Glutamatergic neuron (in vitro differentiated cells): ENCODE data around the gene HES3. TPM values are rescaled to one million over a fixed set of nuclear protein-coding genes. Genes with fewer than 3 reads are reported as not detected.

ENCODE experiments used
- DNase-seq: peaks from one replicate; pipeline ENCODE4 v3.0.0; 2022
- H3K27ac Mint-ChIP-seq: one replicate; pipeline ENCODE4 v1.8.0; 2020; ENCODE audit warnings: mild to moderate bottlenecking, mixed read lengths, inconsistent platforms; ENCODE audit not compliant: unreplicated experiment
- H3K27me3 Mint-ChIP-seq: one replicate; pipeline ENCODE4 v1.8.0; 2020; ENCODE audit warnings: mild to moderate bottlenecking, moderate library complexity, mixed read lengths, inconsistent platforms; ENCODE audit not compliant: unreplicated experiment
- H3K36me3 Mint-ChIP-seq: one replicate; pipeline ENCODE4 v1.8.0; 2020; ENCODE audit warnings: mild to moderate bottlenecking, mixed read lengths, inconsistent platforms; ENCODE audit not compliant: unreplicated experiment
- H3K4me1 Mint-ChIP-seq: one replicate; pipeline ENCODE4 v1.8.0; 2020; ENCODE audit warnings: mild to moderate bottlenecking, low read depth, mixed read lengths, inconsistent platforms; ENCODE audit not compliant: unreplicated experiment
- H3K4me3 Mint-ChIP-seq: one replicate; pipeline ENCODE4 v1.8.0; 2020; ENCODE audit warnings: mild to moderate bottlenecking, mixed read lengths, inconsistent platforms; ENCODE audit not compliant: unreplicated experiment
- H3K9me3 Mint-ChIP-seq: one replicate; pipeline ENCODE4 v1.8.0; 2020; ENCODE audit warnings: mild to moderate bottlenecking, moderate library complexity, mixed read lengths, inconsistent platforms; ENCODE audit not compliant: unreplicated experiment
- CTCF ChIP-seq: fragments of 200-600 bp; sonication (generic); IDR thresholded peaks from one replicate; pipeline ENCODE4 v1.5.0; 2021; ENCODE audit not compliant: partially characterized antibody, unreplicated experiment
- total RNA-seq: library from RNA; stranded (reverse); fragmentation: NEBNext Ultra II Directional; extraction: Animal tissue kit (Norgen Biotek cat#: 25700); gene quantifications from one replicate; pipeline ENCODE4 v1.2.1, GENCODE V29; 2021; ENCODE audit not compliant: unreplicated experiment

Gene HES3
- total RNA-seq, 1 donor from 2014 or later, result 0.66 TPM

- H3K9me3 Mint-ChIP-seq, result peaks cover 7% of the 10 kb centered on the region
- H3K27me3 Mint-ChIP-seq, result no peaks in the 10 kb centered on the region
- no peak overlapping the region for H3K4me3 Mint-ChIP-seq
- DNase-seq, result no peak
- H3K27ac Mint-ChIP-seq, result no peak overlapping the region
- TF ChIP-seq CTCF, result no peak
- H3K4me1 Mint-ChIP-seq, result peaks cover 6% of the 10 kb centered on the region
- H3K36me3 Mint-ChIP-seq, result no peaks in the 10 kb centered on the region
These were observed 22.7 kb upstream of the HES3 start for GRCh38 chr1:6221210-6221784.

- H3K9me3 Mint-ChIP-seq, result peaks cover 10% of the 10 kb centered on the region
- TF ChIP-seq CTCF, result no peak
- peaks cover 6% of the 10 kb centered on the region for H3K4me1 Mint-ChIP-seq
- H3K4me3 Mint-ChIP-seq, result no peak overlapping the region
- DNase-seq, result no peak
- H3K36me3 Mint-ChIP-seq, result no peaks in the 10 kb centered on the region
- H3K27ac Mint-ChIP-seq, result no peak overlapping the region
- no peaks in the 10 kb centered on the region for H3K27me3 Mint-ChIP-seq
These were observed 21.3 kb upstream of the HES3 start for GRCh38 chr1:6222636-6223035.

- no peak for DNase-seq
- Mint-ChIP-seq H3K9me3 (peaks cover 10% of the 10 kb centered on the region), H3K27me3 (no peaks in the 10 kb centered on the region), H3K4me1 (peaks cover 4% of the 10 kb centered on the region), H3K27ac (no peak overlapping the region), H3K4me3 (no peak overlapping the region), H3K36me3 (no peaks in the 10 kb centered on the region)
- no peak for TF ChIP-seq CTCF
These were observed 20.4 kb upstream of the HES3 start for GRCh38 chr1:6223617-6224016.

GRCh38 chr1:6224718-6225117 is 19.3 kb upstream of the HES3 start:
- Mint-ChIP-seq H3K36me3 (no peaks in the 10 kb centered on the region), H3K4me3 (no peak overlapping the region), H3K27me3 (no peaks in the 10 kb centered on the region), H3K27ac (no peak overlapping the region), H3K9me3 (peaks cover 8% of the 10 kb centered on the region), H3K4me1 (no peaks in the 10 kb centered on the region)
- no peak for DNase-seq
- no peak for TF ChIP-seq CTCF

GRCh38 chr1:6225651-6226050 is 18.3 kb upstream of the HES3 start:
- Mint-ChIP-seq H3K36me3 (no peaks in the 10 kb centered on the region), H3K4me1 (no peaks in the 10 kb centered on the region), H3K27ac (no peak overlapping the region), H3K27me3 (no peaks in the 10 kb centered on the region), H3K4me3 (no peak overlapping the region), H3K9me3 (peaks cover 8% of the 10 kb centered on the region)
- TF ChIP-seq CTCF, result no peak
- no peak for DNase-seq
